GM18909 (cell line): ENCODE data around the gene RANBP9.
A peak's percentile ranks its signal among the peaks of the same experiment; 100 is the strongest.

Source experiments
- ATAC-seq: cut with Tn5 transposase; IDR thresholded peaks from one replicate; pipeline ENCODE4 v1.9.1; 2021; ENCODE audit warnings: mild to moderate bottlenecking; ENCODE audit not compliant: unreplicated experiment, poor library complexity

RANBP9 gene

GRCh38 chr6:13711733-13712598, at the start of gene RANBP9:
Gene RANBP9 (minus strand): TSS chr6:13711835. CDS start chr6:13711505, 330 bp downstream.
- peak; percentile 80 for ATAC-seq

- ATAC-seq, result no peak
These were observed 49.0 kb upstream of the RANBP9 start for GRCh38 chr6:13760307-13761304.

- ATAC-seq, result no peak
These were observed 47.4 kb upstream of the RANBP9 start for GRCh38 chr6:13759025-13759424.

- no peak for ATAC-seq
These were observed 43.0 kb upstream of the RANBP9 start for GRCh38 chr6:13754644-13755043.

- no peak for ATAC-seq
These were observed 32.1 kb upstream of the RANBP9 start for GRCh38 chr6:13743736-13744127.

- no peak for ATAC-seq
These were observed 31.5 kb upstream of the RANBP9 start for GRCh38 chr6:13742961-13743735.

- ATAC-seq, result no peak
These were observed 29.7 kb upstream of the RANBP9 start for GRCh38 chr6:13741365-13741764.

GRCh38 chr6:13735031-13735430, 23.4 kb upstream of the RANBP9 start:
- ATAC-seq, result no peak

GRCh38 chr6:13733178-13733887, 21.7 kb upstream of the RANBP9 start:
- ATAC-seq, result no peak

GRCh38 chr6:13730704-13731103, 19.1 kb upstream of the RANBP9 start:
- no peak for ATAC-seq

GRCh38 chr6:13729891-13730290, 18.3 kb upstream of the RANBP9 start:
- ATAC-seq, result no peak

GRCh38 chr6:13725570-13725969, 13.9 kb upstream of the RANBP9 start:
- ATAC-seq, result no peak

GRCh38 chr6:13725052-13725451, 13.4 kb upstream of the RANBP9 start:
- ATAC-seq, result no peak

- ATAC-seq, result no peak
These were observed 12.5 kb upstream of the RANBP9 start for GRCh38 chr6:13724182-13724581.

- no peak for ATAC-seq
These were observed 11.2 kb upstream of the RANBP9 start for GRCh38 chr6:13722880-13723279.

- ATAC-seq, result no peak
These were observed 6.5 kb upstream of the RANBP9 start for GRCh38 chr6:13718123-13718458.

GRCh38 chr6:13716955-13717295, 5.3 kb upstream of the RANBP9 start:
- no peak for ATAC-seq

GRCh38 chr6:13716225-13716954, 4.8 kb upstream of the RANBP9 start:
- ATAC-seq, result no peak

GRCh38 chr6:13715444-13715883, 3.8 kb upstream of the RANBP9 start:
- ATAC-seq, result no peak
